ENCODE data around the gene EML6. TPM values are rescaled to one million over a fixed set of nuclear protein-coding genes. Genes with fewer than 3 reads are reported as not detected.

EML6 gene
- total and polyA plus RNA-seq, 2 experiments from 2014 or later: 2.7 to 6.2 TPM

GRCh38 chr2:54907663-54908062 lies 184.2 kb downstream of the EML6 start:
- no peak for TF ChIP-seq POLR2AphosphoS5 (IDR thresholded peaks at IDR 0.05; ENCODE audit: low read depth)
- TF ChIP-seq STAT1 (IDR thresholded peaks at IDR 0.05; ENCODE audit: unreplicated experiment): no peak
- TF ChIP-seq, protein P1, sequence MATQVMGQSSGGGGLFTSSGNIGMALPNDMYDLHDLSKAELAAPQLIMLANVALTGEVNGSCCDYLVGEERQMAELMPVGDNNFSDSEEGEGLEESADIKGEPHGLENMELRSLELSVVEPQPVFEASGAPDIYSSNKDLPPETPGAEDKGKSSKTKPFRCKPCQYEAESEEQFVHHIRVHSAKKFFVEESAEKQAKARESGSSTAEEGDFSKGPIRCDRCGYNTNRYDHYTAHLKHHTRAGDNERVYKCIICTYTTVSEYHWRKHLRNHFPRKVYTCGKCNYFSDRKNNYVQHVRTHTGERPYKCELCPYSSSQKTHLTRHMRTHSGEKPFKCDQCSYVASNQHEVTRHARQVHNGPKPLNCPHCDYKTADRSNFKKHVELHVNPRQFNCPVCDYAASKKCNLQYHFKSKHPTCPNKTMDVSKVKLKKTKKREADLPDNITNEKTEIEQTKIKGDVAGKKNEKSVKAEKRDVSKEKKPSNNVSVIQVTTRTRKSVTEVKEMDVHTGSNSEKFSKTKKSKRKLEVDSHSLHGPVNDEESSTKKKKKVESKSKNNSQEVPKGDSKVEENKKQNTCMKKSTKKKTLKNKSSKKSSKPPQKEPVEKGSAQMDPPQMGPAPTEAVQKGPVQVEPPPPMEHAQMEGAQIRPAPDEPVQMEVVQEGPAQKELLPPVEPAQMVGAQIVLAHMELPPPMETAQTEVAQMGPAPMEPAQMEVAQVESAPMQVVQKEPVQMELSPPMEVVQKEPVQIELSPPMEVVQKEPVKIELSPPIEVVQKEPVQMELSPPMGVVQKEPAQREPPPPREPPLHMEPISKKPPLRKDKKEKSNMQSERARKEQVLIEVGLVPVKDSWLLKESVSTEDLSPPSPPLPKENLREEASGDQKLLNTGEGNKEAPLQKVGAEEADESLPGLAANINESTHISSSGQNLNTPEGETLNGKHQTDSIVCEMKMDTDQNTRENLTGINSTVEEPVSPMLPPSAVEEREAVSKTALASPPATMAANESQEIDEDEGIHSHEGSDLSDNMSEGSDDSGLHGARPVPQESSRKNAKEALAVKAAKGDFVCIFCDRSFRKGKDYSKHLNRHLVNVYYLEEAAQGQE (IDR thresholded peaks at IDR 0.05; ENCODE audit: unreplicated experiment): no peak
- no peak for TF ChIP-seq EZH2phosphoT487 (IDR thresholded peaks at IDR 0.05; ENCODE audit: unreplicated experiment)
- no peak for TF ChIP-seq NANOG (IDR thresholded peaks at IDR 0.05; ENCODE audit: borderline replicate concordance)
- TF ChIP-seq, protein P2, sequence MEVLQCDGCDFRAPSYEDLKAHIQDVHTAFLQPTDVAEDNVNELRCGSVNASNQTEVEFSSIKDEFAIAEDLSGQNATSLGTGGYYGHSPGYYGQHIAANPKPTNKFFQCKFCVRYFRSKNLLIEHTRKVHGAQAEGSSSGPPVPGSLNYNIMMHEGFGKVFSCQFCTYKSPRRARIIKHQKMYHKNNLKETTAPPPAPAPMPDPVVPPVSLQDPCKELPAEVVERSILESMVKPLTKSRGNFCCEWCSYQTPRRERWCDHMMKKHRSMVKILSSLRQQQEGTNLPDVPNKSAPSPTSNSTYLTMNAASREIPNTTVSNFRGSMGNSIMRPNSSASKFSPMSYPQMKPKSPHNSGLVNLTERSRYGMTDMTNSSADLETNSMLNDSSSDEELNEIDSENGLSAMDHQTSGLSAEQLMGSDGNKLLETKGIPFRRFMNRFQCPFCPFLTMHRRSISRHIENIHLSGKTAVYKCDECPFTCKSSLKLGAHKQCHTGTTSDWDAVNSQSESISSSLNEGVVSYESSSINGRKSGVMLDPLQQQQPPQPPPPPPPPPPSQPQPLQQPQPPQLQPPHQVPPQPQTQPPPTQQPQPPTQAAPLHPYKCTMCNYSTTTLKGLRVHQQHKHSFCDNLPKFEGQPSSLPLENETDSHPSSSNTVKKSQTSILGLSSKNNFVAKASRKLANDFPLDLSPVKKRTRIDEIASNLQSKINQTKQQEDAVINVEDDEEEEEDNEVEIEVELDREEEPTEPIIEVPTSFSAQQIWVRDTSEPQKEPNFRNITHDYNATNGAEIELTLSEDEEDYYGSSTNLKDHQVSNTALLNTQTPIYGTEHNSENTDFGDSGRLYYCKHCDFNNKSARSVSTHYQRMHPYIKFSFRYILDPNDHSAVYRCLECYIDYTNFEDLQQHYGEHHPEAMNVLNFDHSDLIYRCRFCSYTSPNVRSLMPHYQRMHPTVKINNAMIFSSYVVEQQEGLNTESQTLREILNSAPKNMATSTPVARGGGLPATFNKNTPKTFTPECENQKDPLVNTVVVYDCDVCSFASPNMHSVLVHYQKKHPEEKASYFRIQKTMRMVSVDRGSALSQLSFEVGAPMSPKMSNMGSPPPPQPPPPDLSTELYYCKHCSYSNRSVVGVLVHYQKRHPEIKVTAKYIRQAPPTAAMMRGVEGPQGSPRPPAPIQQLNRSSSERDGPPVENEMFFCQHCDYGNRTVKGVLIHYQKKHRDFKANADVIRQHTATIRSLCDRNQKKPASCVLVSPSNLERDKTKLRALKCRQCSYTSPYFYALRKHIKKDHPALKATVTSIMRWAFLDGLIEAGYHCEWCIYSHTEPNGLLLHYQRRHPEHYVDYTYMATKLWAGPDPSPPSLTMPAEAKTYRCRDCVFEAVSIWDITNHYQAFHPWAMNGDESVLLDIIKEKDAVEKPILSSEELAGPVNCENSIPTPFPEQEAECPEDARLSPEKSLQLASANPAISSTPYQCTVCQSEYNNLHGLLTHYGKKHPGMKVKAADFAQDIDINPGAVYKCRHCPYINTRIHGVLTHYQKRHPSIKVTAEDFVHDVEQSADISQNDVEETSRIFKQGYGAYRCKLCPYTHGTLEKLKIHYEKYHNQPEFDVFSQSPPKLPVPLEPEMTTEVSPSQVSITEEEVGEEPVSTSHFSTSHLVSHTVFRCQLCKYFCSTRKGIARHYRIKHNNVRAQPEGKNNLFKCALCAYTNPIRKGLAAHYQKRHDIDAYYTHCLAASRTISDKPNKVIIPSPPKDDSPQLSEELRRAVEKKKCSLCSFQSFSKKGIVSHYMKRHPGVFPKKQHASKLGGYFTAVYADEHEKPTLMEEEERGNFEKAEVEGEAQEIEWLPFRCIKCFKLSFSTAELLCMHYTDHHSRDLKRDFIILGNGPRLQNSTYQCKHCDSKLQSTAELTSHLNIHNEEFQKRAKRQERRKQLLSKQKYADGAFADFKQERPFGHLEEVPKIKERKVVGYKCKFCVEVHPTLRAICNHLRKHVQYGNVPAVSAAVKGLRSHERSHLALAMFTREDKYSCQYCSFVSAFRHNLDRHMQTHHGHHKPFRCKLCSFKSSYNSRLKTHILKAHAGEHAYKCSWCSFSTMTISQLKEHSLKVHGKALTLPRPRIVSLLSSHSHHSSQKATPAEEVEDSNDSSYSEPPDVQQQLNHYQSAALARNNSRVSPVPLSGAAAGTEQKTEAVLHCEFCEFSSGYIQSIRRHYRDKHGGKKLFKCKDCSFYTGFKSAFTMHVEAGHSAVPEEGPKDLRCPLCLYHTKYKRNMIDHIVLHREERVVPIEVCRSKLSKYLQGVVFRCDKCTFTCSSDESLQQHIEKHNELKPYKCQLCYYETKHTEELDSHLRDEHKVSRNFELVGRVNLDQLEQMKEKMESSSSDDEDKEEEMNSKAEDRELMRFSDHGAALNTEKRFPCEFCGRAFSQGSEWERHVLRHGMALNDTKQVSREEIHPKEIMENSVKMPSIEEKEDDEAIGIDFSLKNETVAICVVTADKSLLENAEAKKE (CRISPR knock-in tag; IDR thresholded peaks at IDR 0.05): no peak
- TF ChIP-seq CREB1 (CRISPR knock-in tag; IDR thresholded peaks at IDR 0.05; ENCODE audit: low read depth): no peak
- TF ChIP-seq, protein P3, sequence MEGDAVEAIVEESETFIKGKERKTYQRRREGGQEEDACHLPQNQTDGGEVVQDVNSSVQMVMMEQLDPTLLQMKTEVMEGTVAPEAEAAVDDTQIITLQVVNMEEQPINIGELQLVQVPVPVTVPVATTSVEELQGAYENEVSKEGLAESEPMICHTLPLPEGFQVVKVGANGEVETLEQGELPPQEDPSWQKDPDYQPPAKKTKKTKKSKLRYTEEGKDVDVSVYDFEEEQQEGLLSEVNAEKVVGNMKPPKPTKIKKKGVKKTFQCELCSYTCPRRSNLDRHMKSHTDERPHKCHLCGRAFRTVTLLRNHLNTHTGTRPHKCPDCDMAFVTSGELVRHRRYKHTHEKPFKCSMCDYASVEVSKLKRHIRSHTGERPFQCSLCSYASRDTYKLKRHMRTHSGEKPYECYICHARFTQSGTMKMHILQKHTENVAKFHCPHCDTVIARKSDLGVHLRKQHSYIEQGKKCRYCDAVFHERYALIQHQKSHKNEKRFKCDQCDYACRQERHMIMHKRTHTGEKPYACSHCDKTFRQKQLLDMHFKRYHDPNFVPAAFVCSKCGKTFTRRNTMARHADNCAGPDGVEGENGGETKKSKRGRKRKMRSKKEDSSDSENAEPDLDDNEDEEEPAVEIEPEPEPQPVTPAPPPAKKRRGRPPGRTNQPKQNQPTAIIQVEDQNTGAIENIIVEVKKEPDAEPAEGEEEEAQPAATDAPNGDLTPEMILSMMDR (conservative IDR thresholded peaks at IDR 0.05; ENCODE audit: low read depth in 2 of 2): no peak
- no peak for TF ChIP-seq ZNF331 (CRISPR knock-in tag; IDR thresholded peaks at IDR 0.05; ENCODE audit: low read depth)
- TF ChIP-seq ZNF114 (CRISPR knock-in tag; IDR thresholded peaks at IDR 0.05): no peak
- TF ChIP-seq EZH2 (IDR thresholded peaks at IDR 0.05; ENCODE audit: low read depth, unreplicated experiment): no peak
- TF ChIP-seq JUNB (IDR thresholded peaks at IDR 0.05; ENCODE audit: unreplicated experiment): no peak
- TF ChIP-seq ETS1 (IDR thresholded peaks at IDR 0.05): no peak
- Histone ChIP-seq H3K4me2 (no peak overlapping the region), H3K36me3 (ENCODE audit: insufficient read depth) (no peaks in the 10 kb centered on the region), H3F3A (replicated peaks; ENCODE audit: low read depth) (no peaks in the 10 kb centered on the region), H3K27me3 (ENCODE audit: insufficient read depth) (no peaks in the 10 kb centered on the region), H3K27ac (ENCODE audit: low read depth) (no peak overlapping the region), H4K20me1 (replicated peaks; ENCODE audit: insufficient read depth) (no peaks in the 10 kb centered on the region), H3K79me2 (replicated peaks; ENCODE audit: insufficient read depth) (no peaks in the 10 kb centered on the region), H3K4me1 (ENCODE audit: insufficient read depth) (no peaks in the 10 kb centered on the region), H3K9me2 (ENCODE audit: insufficient read depth) (no peaks in the 10 kb centered on the region), H2AFZ (no peak overlapping the region), H3K4me3 (no peak overlapping the region)
- Mint-ChIP-seq H3K4me3 (no peak overlapping the region), H3K9me3 (no peaks in the 10 kb centered on the region), H3K27me3 (ENCODE audit: insufficient read depth, low read depth, poor library complexity) (peaks cover 2% of the 10 kb centered on the region), H3K27ac (no peak overlapping the region), H3K4me1 (no peaks in the 10 kb centered on the region), H3K36me3 (ENCODE audit: low read depth) (no peaks in the 10 kb centered on the region)
- no peak for DNase-seq (ENCODE audit: low spot score)
- ATAC-seq: no peak

Measured in GM23338 (cell line).